ENCODE results near the gene DIS3L2. TPM values are rescaled to one million over a fixed set of nuclear protein-coding genes. Genes with fewer than 3 reads are reported as not detected.
"Not testable (repeated sequence)": the region's sequence is repeated elsewhere in the genome, so short reads cannot be mapped to it uniquely, and the experiment has no call there.

DIS3L2 gene
- total RNA-seq, 1 donor from 2014 or later: 25.2 TPM

- H3K4me3 ChIP-seq (ENCODE audit: low read depth, low read length): no peak overlapping the region
- no peaks in the 10 kb centered on the region for H3K36me3 ChIP-seq (ENCODE audit: control insufficient read depth, insufficient read depth, low read length)
- TF ChIP-seq, protein P1, sequence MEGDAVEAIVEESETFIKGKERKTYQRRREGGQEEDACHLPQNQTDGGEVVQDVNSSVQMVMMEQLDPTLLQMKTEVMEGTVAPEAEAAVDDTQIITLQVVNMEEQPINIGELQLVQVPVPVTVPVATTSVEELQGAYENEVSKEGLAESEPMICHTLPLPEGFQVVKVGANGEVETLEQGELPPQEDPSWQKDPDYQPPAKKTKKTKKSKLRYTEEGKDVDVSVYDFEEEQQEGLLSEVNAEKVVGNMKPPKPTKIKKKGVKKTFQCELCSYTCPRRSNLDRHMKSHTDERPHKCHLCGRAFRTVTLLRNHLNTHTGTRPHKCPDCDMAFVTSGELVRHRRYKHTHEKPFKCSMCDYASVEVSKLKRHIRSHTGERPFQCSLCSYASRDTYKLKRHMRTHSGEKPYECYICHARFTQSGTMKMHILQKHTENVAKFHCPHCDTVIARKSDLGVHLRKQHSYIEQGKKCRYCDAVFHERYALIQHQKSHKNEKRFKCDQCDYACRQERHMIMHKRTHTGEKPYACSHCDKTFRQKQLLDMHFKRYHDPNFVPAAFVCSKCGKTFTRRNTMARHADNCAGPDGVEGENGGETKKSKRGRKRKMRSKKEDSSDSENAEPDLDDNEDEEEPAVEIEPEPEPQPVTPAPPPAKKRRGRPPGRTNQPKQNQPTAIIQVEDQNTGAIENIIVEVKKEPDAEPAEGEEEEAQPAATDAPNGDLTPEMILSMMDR (IDR thresholded peaks at IDR 0.05; ENCODE audit: insufficient read depth, low read length, poor library complexity, severe bottlenecking): no peak
- DNase-seq (ENCODE audit: low read depth): no peak
- H3K27me3 ChIP-seq (ENCODE audit: control insufficient read depth, insufficient read depth, low read length): no peaks in the 10 kb centered on the region
Measured at GRCh38 chr2:232330068-232330999, 368.8 kb downstream of the DIS3L2 start.

- not testable (repeated sequence) for H3K36me3 ChIP-seq (ENCODE audit: control insufficient read depth, insufficient read depth, low read length); H3K27me3 ChIP-seq (ENCODE audit: control insufficient read depth, insufficient read depth, low read length); H3K4me3 ChIP-seq (ENCODE audit: low read depth, low read length); DNase-seq (ENCODE audit: low read depth)
Measured at GRCh38 chr2:232331061-232331460, 369.5 kb downstream of the DIS3L2 start.

- DNase-seq (ENCODE audit: low read depth); H3K4me3 ChIP-seq (ENCODE audit: low read depth, low read length); H3K36me3 ChIP-seq (ENCODE audit: control insufficient read depth, insufficient read depth, low read length); H3K27me3 ChIP-seq (ENCODE audit: control insufficient read depth, insufficient read depth, low read length): not testable (repeated sequence)
Measured at GRCh38 chr2:232331641-232332040, 370.1 kb downstream of the DIS3L2 start.

- not testable (repeated sequence) for DNase-seq (ENCODE audit: low read depth); H3K4me3 ChIP-seq (ENCODE audit: low read depth, low read length); H3K36me3 ChIP-seq (ENCODE audit: control insufficient read depth, insufficient read depth, low read length); H3K27me3 ChIP-seq (ENCODE audit: control insufficient read depth, insufficient read depth, low read length)
Measured at GRCh38 chr2:232332244-232332939, 370.9 kb downstream of the DIS3L2 start.

GRCh38 chr2:232332940-232333259, 371.4 kb downstream of the DIS3L2 start:
- DNase-seq (ENCODE audit: low read depth): no peak
- no peak overlapping the region for H3K4me3 ChIP-seq (ENCODE audit: low read depth, low read length)
- H3K27me3 ChIP-seq (ENCODE audit: control insufficient read depth, insufficient read depth, low read length): no peaks in the 10 kb centered on the region
- TF ChIP-seq, protein P1 (IDR thresholded peaks at IDR 0.05; ENCODE audit: insufficient read depth, low read length, poor library complexity, severe bottlenecking): no peak
- no peaks in the 10 kb centered on the region for H3K36me3 ChIP-seq (ENCODE audit: control insufficient read depth, insufficient read depth, low read length)

DNA sequence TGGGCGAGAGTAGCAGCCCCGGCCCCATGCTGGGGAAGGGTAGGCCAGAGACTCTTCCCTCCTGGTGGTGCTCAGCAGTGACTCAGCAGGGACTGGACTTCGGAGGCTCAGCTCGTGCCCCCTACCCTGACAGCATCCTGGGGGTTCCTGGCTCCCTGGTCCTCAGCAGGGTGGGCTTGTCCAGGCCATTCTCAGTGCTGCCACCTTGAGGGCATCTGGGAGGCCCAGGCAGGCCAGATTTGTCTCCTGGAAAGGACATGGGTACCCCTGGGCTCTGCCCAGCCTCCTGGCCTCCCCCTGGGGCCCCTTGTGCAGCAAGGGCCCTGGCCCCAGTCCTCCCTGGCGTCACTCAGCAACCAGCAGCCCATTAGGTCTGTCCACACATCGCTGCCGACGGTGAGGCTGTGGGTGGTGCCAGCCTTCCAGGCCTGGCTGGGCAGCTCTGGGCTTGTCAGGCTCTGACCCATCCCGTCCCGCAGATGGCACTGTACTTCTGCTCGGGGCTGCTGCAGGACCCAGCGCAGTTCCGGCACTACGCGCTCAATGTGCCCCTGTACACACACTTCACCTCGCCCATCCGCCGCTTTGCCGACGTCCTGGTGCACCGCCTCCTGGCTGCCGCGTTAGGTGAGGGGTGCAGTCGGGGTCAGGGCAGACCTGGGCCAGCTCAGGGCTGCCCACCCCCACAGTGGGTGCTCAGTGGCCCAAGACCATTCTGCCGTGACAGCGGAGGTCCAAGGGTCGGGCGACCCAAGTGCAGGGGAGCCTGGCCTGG, 372.0 kb downstream of the DIS3L2 start:
- no peaks in the 10 kb centered on the region for H3K36me3 ChIP-seq (ENCODE audit: control insufficient read depth, insufficient read depth, low read length)
- TF ChIP-seq, protein P1 (IDR thresholded peaks at IDR 0.05; ENCODE audit: insufficient read depth, low read length, poor library complexity, severe bottlenecking): peak; percentile 70
- no peak overlapping the region for H3K4me3 ChIP-seq (ENCODE audit: low read depth, low read length)
- no peak for DNase-seq (ENCODE audit: low read depth)
- H3K27me3 ChIP-seq (ENCODE audit: control insufficient read depth, insufficient read depth, low read length): no peaks in the 10 kb centered on the region

GRCh38 chr2:232334136-232334884, 372.8 kb downstream of the DIS3L2 start:
- H3K36me3 ChIP-seq (ENCODE audit: control insufficient read depth, insufficient read depth, low read length); DNase-seq (ENCODE audit: low read depth); H3K27me3 ChIP-seq (ENCODE audit: control insufficient read depth, insufficient read depth, low read length); H3K4me3 ChIP-seq (ENCODE audit: low read depth, low read length): not testable (repeated sequence)

DNA sequence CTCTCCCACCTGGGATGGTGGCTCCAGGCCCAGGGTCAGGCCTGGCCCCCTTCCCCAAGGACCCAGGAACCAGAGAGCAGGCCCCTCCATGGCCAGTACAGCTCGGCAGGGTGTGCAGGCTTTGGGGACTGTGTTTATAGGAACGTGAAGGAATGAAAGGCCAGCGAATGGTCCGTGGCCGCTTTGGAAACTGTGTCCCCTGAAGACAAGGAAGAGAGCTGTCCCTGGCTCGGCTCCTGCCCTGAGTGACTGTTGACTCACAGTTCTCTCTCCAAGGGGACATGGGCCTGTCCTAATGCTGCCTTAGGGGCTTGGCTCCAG, 373.3 kb downstream of the DIS3L2 start:
- H3K27me3 ChIP-seq (ENCODE audit: control insufficient read depth, insufficient read depth, low read length); DNase-seq (ENCODE audit: low read depth); H3K4me3 ChIP-seq (ENCODE audit: low read depth, low read length); H3K36me3 ChIP-seq (ENCODE audit: control insufficient read depth, insufficient read depth, low read length): not testable (repeated sequence)

Data from kidney epithelial cell (primary cell).